HEK293 (cell line): ENCODE data around the gene CAMKK1.

Experiments
- PATZ1 ChIP-seq: fragments of 450-650 bp; formaldehyde crosslinking; IDR thresholded peaks from 2 replicates; pipeline ENCODE4 v1.5.1; 2016; ENCODE audit warnings: missing biosample characterization, missing genetic modification characterization
- REST ChIP-seq: fragments of 450-650 bp; formaldehyde crosslinking; IDR thresholded peaks from 2 replicates; pipeline ENCODE4 v1.5.1; 2016; ENCODE audit warnings: missing biosample characterization, missing genetic modification characterization
- SP7 ChIP-seq: fragments of 450-650 bp; formaldehyde crosslinking; IDR thresholded peaks from 2 replicates; pipeline ENCODE4 v1.5.1; 2016; ENCODE audit warnings: missing biosample characterization, missing genetic modification characterization
- ZFP37 ChIP-seq: fragments of 450-650 bp; formaldehyde crosslinking; IDR thresholded peaks from 2 replicates; pipeline ENCODE4 v1.5.1; 2016; ENCODE audit warnings: missing biosample characterization, missing genetic modification characterization
- ZNF175 ChIP-seq: fragments of 450-650 bp; formaldehyde crosslinking; IDR thresholded peaks from 2 replicates; pipeline ENCODE4 v1.5.1; 2016; ENCODE audit warnings: missing biosample characterization, missing genetic modification characterization
- ZNF214 ChIP-seq: fragments of 450-650 bp; formaldehyde crosslinking; IDR thresholded peaks from 2 replicates; pipeline ENCODE4 v1.5.1; 2017; ENCODE audit warnings: missing biosample characterization, mild to moderate bottlenecking, missing genetic modification characterization, borderline replicate concordance
- ZNF24 ChIP-seq: fragments of 450-650 bp; formaldehyde crosslinking; IDR thresholded peaks from 2 replicates; pipeline ENCODE4 v1.5.1; 2016; ENCODE audit warnings: missing biosample characterization, missing genetic modification characterization
- ZNF341 ChIP-seq: fragments of 450-650 bp; formaldehyde crosslinking; IDR thresholded peaks from 2 replicates; pipeline ENCODE4; 2016; ENCODE audit warnings: low read depth, missing biosample characterization, missing genetic modification characterization
- ZNF530 ChIP-seq: fragments of 450-650 bp; formaldehyde crosslinking; IDR thresholded peaks from 2 replicates; pipeline ENCODE4 v1.5.1; 2016; ENCODE audit warnings: low read depth, missing biosample characterization, missing genetic modification characterization
- ZNF549 ChIP-seq: fragments of 450-650 bp; IDR thresholded peaks from 2 replicates; pipeline ENCODE4 v1.5.1; 2018; ENCODE audit warnings: missing biosample characterization, missing genetic modification characterization, mild to moderate bottlenecking, inconsistent platforms, moderate library complexity
- ZNF610 ChIP-seq: fragments of 450-650 bp; formaldehyde crosslinking; IDR thresholded peaks from 2 replicates; pipeline ENCODE4 v1.5.1; 2016; ENCODE audit warnings: missing biosample characterization, missing genetic modification characterization, borderline replicate concordance
- ZNF664 ChIP-seq: fragments of 450-650 bp; formaldehyde crosslinking; IDR thresholded peaks from 2 replicates; pipeline ENCODE4 v1.5.1; 2016; ENCODE audit warnings: missing biosample characterization, missing genetic modification characterization
- ZNF843 ChIP-seq: fragments of 450-650 bp; formaldehyde crosslinking; IDR thresholded peaks from 2 replicates; pipeline ENCODE4 v1.5.1; 2016; ENCODE audit warnings: missing biosample characterization, missing genetic modification characterization
- TF ChIP-seq, protein P1 (sequence below): fragments of 450-650 bp; formaldehyde crosslinking; IDR thresholded peaks from 2 replicates; pipeline ENCODE4 v1.5.1; 2016; ENCODE audit warnings: missing biosample characterization, missing genetic modification characterization

DNA sequence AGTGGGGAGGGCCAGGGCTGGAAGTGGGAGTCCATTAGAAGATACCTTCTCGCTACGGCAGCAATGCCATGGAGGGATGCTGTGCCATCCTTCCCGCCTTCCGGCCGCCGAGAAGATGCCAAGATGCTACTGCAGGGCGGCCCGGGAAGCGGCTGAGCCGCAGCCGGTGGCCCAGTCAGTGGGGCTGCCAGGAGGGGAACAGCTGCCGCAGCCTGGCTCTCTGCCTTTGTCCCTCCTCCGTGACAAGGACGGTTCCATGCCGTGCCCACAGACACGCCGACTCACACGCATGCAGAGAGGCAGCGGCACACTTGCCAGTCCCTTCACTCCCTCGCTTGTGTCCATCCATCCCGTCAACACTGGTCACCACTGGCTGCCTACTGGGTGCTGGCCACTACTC is 26.6 kb downstream of the CAMKK1 start:
- TF ChIP-seq, protein P1, sequence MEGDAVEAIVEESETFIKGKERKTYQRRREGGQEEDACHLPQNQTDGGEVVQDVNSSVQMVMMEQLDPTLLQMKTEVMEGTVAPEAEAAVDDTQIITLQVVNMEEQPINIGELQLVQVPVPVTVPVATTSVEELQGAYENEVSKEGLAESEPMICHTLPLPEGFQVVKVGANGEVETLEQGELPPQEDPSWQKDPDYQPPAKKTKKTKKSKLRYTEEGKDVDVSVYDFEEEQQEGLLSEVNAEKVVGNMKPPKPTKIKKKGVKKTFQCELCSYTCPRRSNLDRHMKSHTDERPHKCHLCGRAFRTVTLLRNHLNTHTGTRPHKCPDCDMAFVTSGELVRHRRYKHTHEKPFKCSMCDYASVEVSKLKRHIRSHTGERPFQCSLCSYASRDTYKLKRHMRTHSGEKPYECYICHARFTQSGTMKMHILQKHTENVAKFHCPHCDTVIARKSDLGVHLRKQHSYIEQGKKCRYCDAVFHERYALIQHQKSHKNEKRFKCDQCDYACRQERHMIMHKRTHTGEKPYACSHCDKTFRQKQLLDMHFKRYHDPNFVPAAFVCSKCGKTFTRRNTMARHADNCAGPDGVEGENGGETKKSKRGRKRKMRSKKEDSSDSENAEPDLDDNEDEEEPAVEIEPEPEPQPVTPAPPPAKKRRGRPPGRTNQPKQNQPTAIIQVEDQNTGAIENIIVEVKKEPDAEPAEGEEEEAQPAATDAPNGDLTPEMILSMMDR (tag by site-specific recombination) = no peak
- no peak for TF ChIP-seq ZNF610
- TF ChIP-seq REST (tag by site-specific recombination) = no peak
- TF ChIP-seq ZNF24 (tag by site-specific recombination) = no peak
- TF ChIP-seq PATZ1 (tag by site-specific recombination) = no peak
- no peak for TF ChIP-seq ZNF175
- no peak for TF ChIP-seq ZNF843 (tag by site-specific recombination)
- no peak for TF ChIP-seq ZNF341 (tag by site-specific recombination)
- no peak for TF ChIP-seq ZNF664
- TF ChIP-seq ZNF549 (tag by site-specific recombination) = no peak
- TF ChIP-seq ZNF530 (tag by site-specific recombination) = no peak
- no peak for TF ChIP-seq SP7
- TF ChIP-seq ZNF214 (tag by site-specific recombination) = no peak
- no peak for TF ChIP-seq ZFP37 (tag by site-specific recombination)
